Stimulated activated memory B cell treated with anti-CD40 and anti-IgM and Interleukin-4, amounts not matched to agents 10 μg/mL and 1 μg/mL and 100 μg/mL, for 72 hours (primary cell): ENCODE data around the gene NUP42.
A peak's percentile ranks its signal among the peaks of the same experiment; 100 is the strongest.
"Not testable (repeated sequence)": the region's sequence is repeated elsewhere in the genome, so short reads cannot be mapped to it uniquely, and the experiment has no call there.

Experiments used
- ATAC-seq: fragments of 150-1000 bp; cut with Tn5 transposase; 2 replicates; pipeline ENCODE4 v1.10.0; 2021
- H3K27ac Mint-ChIP-seq: one replicate; pipeline ENCODE4 v1.8.0; 2022; ENCODE audit warnings: mild to moderate bottlenecking, mixed read lengths
- H3K27me3 Mint-ChIP-seq: one replicate; pipeline ENCODE4 v1.8.0; 2022; ENCODE audit warnings: mixed read lengths
- H3K36me3 Mint-ChIP-seq: one replicate; pipeline ENCODE4 v1.8.0; 2022; ENCODE audit warnings: mixed read lengths
- H3K4me1 Mint-ChIP-seq: one replicate; pipeline ENCODE4 v1.8.0; 2022; ENCODE audit warnings: mixed read lengths
- H3K4me3 Mint-ChIP-seq: one replicate; pipeline ENCODE4 v1.8.0; 2022; ENCODE audit warnings: mild to moderate bottlenecking, moderate library complexity, mixed read lengths
- H3K9me3 Mint-ChIP-seq: one replicate; pipeline ENCODE4 v1.8.0; 2022; ENCODE audit warnings: mixed read lengths

Gene NUP42

GRCh38 chr7:23184709-23185359 is 3.0 kb downstream of the NUP42 start:
- peaks cover 7% of the 10 kb centered on the region for H3K36me3 Mint-ChIP-seq
- H3K4me3 Mint-ChIP-seq = no peak overlapping the region
- H3K4me1 Mint-ChIP-seq = peaks cover 23% of the 10 kb centered on the region
- ATAC-seq = no peak
- no peaks in the 10 kb centered on the region for H3K27me3 Mint-ChIP-seq
- no peak overlapping the region for H3K27ac Mint-ChIP-seq
- H3K9me3 Mint-ChIP-seq = no peaks in the 10 kb centered on the region

GRCh38 chr7:23185980-23186379 is 4.1 kb downstream of the NUP42 start:
- H3K9me3 Mint-ChIP-seq = no peaks in the 10 kb centered on the region
- H3K27ac Mint-ChIP-seq = no peak overlapping the region
- no peak overlapping the region for H3K4me3 Mint-ChIP-seq
- peaks cover 20% of the 10 kb centered on the region for H3K4me1 Mint-ChIP-seq
- no peak for ATAC-seq
- peaks cover 12% of the 10 kb centered on the region for H3K36me3 Mint-ChIP-seq
- H3K27me3 Mint-ChIP-seq = no peaks in the 10 kb centered on the region

- no peaks in the 10 kb centered on the region for H3K4me1 Mint-ChIP-seq
- H3K27ac Mint-ChIP-seq = no peak overlapping the region
- ATAC-seq = no peak
Measured at GRCh38 chr7:23191022-23191421, 9.2 kb downstream of the NUP42 start.

GRCh38 chr7:23193650-23194227 is 11.9 kb downstream of the NUP42 start:
- not testable (repeated sequence) for ATAC-seq, H3K27ac Mint-ChIP-seq, H3K27me3 Mint-ChIP-seq, H3K4me1 Mint-ChIP-seq, H3K4me3 Mint-ChIP-seq, H3K9me3 Mint-ChIP-seq
- peaks cover 60% of the 10 kb centered on the region for H3K36me3 Mint-ChIP-seq

More at GRCh38 chr7:23191022-23191421, 9.2 kb downstream of the NUP42 start:
- Mint-ChIP-seq H3K4me3 (no peak overlapping the region), H3K27me3 (no peaks in the 10 kb centered on the region), H3K9me3 (no peaks in the 10 kb centered on the region), H3K36me3 (peaks cover 48% of the 10 kb centered on the region)

- Mint-ChIP-seq H3K4me3 (no peak overlapping the region), H3K27me3 (no peaks in the 10 kb centered on the region), H3K27ac (no peak overlapping the region), H3K9me3 (no peaks in the 10 kb centered on the region), H3K36me3 (peaks cover 73% of the 10 kb centered on the region), H3K4me1 (no peaks in the 10 kb centered on the region)
- ATAC-seq = no peak
Measured at GRCh38 chr7:23196306-23196705, 14.5 kb downstream of the NUP42 start.

GRCh38 chr7:23197745-23198144 is 15.9 kb downstream of the NUP42 start:
- ATAC-seq, H3K27ac Mint-ChIP-seq, H3K4me1 Mint-ChIP-seq, H3K27me3 Mint-ChIP-seq, H3K9me3 Mint-ChIP-seq, H3K4me3 Mint-ChIP-seq: not testable (repeated sequence)
- H3K36me3 Mint-ChIP-seq = peaks cover 74% of the 10 kb centered on the region

- no peak overlapping the region for H3K4me3 Mint-ChIP-seq
- H3K9me3 Mint-ChIP-seq = no peaks in the 10 kb centered on the region
- H3K27me3 Mint-ChIP-seq = no peaks in the 10 kb centered on the region
- peaks cover 82% of the 10 kb centered on the region for H3K36me3 Mint-ChIP-seq
- no peak for ATAC-seq
- no peak overlapping the region for H3K27ac Mint-ChIP-seq
- H3K4me1 Mint-ChIP-seq = no peaks in the 10 kb centered on the region
Measured at GRCh38 chr7:23200331-23200730, 18.5 kb downstream of the NUP42 start.

- H3K27ac Mint-ChIP-seq = no peak overlapping the region
Measured at GRCh38 chr7:23204241-23204640, 22.4 kb downstream of the NUP42 start.

GRCh38 chr7:23205577-23205908 is 23.7 kb downstream of the NUP42 start:
- no peak for ATAC-seq
- Mint-ChIP-seq H3K4me3 (no peak overlapping the region), H3K27ac (no peak overlapping the region), H3K36me3 (peaks cover 40% of the 10 kb centered on the region), H3K9me3 (no peaks in the 10 kb centered on the region), H3K4me1 (peaks cover 6% of the 10 kb centered on the region), H3K27me3 (no peaks in the 10 kb centered on the region)

More at GRCh38 chr7:23204241-23204640, 22.4 kb downstream of the NUP42 start:
- H3K27me3 Mint-ChIP-seq = no peaks in the 10 kb centered on the region
- peaks cover 52% of the 10 kb centered on the region for H3K36me3 Mint-ChIP-seq
- no peaks in the 10 kb centered on the region for H3K9me3 Mint-ChIP-seq
- no peak for ATAC-seq
- no peak overlapping the region for H3K4me3 Mint-ChIP-seq
- peaks cover 6% of the 10 kb centered on the region for H3K4me1 Mint-ChIP-seq

- Mint-ChIP-seq H3K4me1 (peaks cover 6% of the 10 kb centered on the region), H3K9me3 (no peaks in the 10 kb centered on the region), H3K27me3 (no peaks in the 10 kb centered on the region), H3K36me3 (peaks cover 38% of the 10 kb centered on the region), H3K27ac (no peak overlapping the region), H3K4me3 (no peak overlapping the region)
- ATAC-seq = peak; percentile 27
Measured at GRCh38 chr7:23205909-23206767, 24.3 kb downstream of the NUP42 start.

GRCh38 chr7:23207021-23207420 is 25.2 kb downstream of the NUP42 start:
- Mint-ChIP-seq H3K36me3 (peaks cover 30% of the 10 kb centered on the region), H3K4me1 (peaks cover 6% of the 10 kb centered on the region), H3K27ac (no peak overlapping the region), H3K9me3 (no peaks in the 10 kb centered on the region), H3K4me3 (no peak overlapping the region), H3K27me3 (no peaks in the 10 kb centered on the region)
- no peak for ATAC-seq

GRCh38 chr7:23207884-23208283 is 26.0 kb downstream of the NUP42 start:
- Mint-ChIP-seq H3K36me3 (peaks cover 24% of the 10 kb centered on the region), H3K4me1 (peaks cover 6% of the 10 kb centered on the region), H3K27ac (no peak overlapping the region), H3K9me3 (no peaks in the 10 kb centered on the region), H3K27me3 (no peaks in the 10 kb centered on the region), H3K4me3 (no peak overlapping the region)
- ATAC-seq = no peak

- peaks cover 20% of the 10 kb centered on the region for H3K36me3 Mint-ChIP-seq
- no peak overlapping the region for H3K4me3 Mint-ChIP-seq
- peaks cover 6% of the 10 kb centered on the region for H3K4me1 Mint-ChIP-seq
- ATAC-seq = no peak
- no peak overlapping the region for H3K27ac Mint-ChIP-seq
- no peaks in the 10 kb centered on the region for H3K27me3 Mint-ChIP-seq
- H3K9me3 Mint-ChIP-seq = no peaks in the 10 kb centered on the region
Measured at GRCh38 chr7:23208316-23208715, 26.5 kb downstream of the NUP42 start.

GRCh38 chr7:23210506-23210905 is 28.7 kb downstream of the NUP42 start:
- Mint-ChIP-seq H3K9me3 (no peaks in the 10 kb centered on the region), H3K4me1 (peaks cover 6% of the 10 kb centered on the region), H3K36me3 (no peaks in the 10 kb centered on the region), H3K4me3 (no peak overlapping the region), H3K27me3 (peaks cover 14% of the 10 kb centered on the region), H3K27ac (no peak overlapping the region)
- ATAC-seq = no peak

GRCh38 chr7:23211589-23211988 is 29.7 kb downstream of the NUP42 start:
- Mint-ChIP-seq H3K27me3 (peaks cover 14% of the 10 kb centered on the region), H3K4me1 (peaks cover 6% of the 10 kb centered on the region), H3K27ac (no peak overlapping the region), H3K9me3 (no peaks in the 10 kb centered on the region), H3K36me3 (no peaks in the 10 kb centered on the region), H3K4me3 (no peak overlapping the region)
- ATAC-seq = no peak

- no peaks in the 10 kb centered on the region for H3K36me3 Mint-ChIP-seq
- peaks cover 6% of the 10 kb centered on the region for H3K4me1 Mint-ChIP-seq
- H3K9me3 Mint-ChIP-seq = no peaks in the 10 kb centered on the region
- H3K4me3 Mint-ChIP-seq = no peak overlapping the region
- peaks cover 14% of the 10 kb centered on the region for H3K27me3 Mint-ChIP-seq
- no peak for ATAC-seq
- no peak overlapping the region for H3K27ac Mint-ChIP-seq
Measured at GRCh38 chr7:23212395-23212794, 30.5 kb downstream of the NUP42 start.
